ENCODE data around the gene GOLGA5.

GOLGA5 gene

GRCh38 chr14:92861856-92862745 lies 68.0 kb downstream of the GOLGA5 start:
- H3K27me3 ChIP-seq (ENCODE audit: insufficient read depth, low read depth, severe bottlenecking), result no peaks in the 10 kb centered on the region
- no peak for DNase-seq

GRCh38 chr14:92863286-92864080 lies 69.4 kb downstream of the GOLGA5 start:
- no peak overlapping the region for H3K27ac ChIP-seq
- no peak for DNase-seq
- TF ChIP-seq CTCF (IDR thresholded peaks at IDR 0.05; ENCODE audit: low read depth, low read length), result no peak
- H3K4me3 ChIP-seq (ENCODE audit: low read depth, low read length), result no peak overlapping the region
- H3K9me3 ChIP-seq (ENCODE audit: severe bottlenecking), result peaks cover 3% of the 10 kb centered on the region
- no peaks in the 10 kb centered on the region for H3K27me3 ChIP-seq (ENCODE audit: insufficient read depth, low read depth, severe bottlenecking)
- H3K36me3 ChIP-seq, result no peaks in the 10 kb centered on the region

More at GRCh38 chr14:92861856-92862745, 68.0 kb downstream of the GOLGA5 start:
- peaks cover 3% of the 10 kb centered on the region for H3K9me3 ChIP-seq (ENCODE audit: severe bottlenecking)
- H3K4me3 ChIP-seq (ENCODE audit: low read depth, low read length), result no peak overlapping the region
- H3K27ac ChIP-seq, result no peak overlapping the region
- TF ChIP-seq CTCF (IDR thresholded peaks at IDR 0.05; ENCODE audit: low read depth, low read length), result no peak
- H3K36me3 ChIP-seq, result no peaks in the 10 kb centered on the region

GRCh38 chr14:92865674-92866073 lies 71.6 kb downstream of the GOLGA5 start:
- TF ChIP-seq CTCF (IDR thresholded peaks at IDR 0.05; ENCODE audit: low read depth, low read length), result no peak
- H3K27me3 ChIP-seq (ENCODE audit: insufficient read depth, low read depth, severe bottlenecking), result no peaks in the 10 kb centered on the region
- no peak overlapping the region for H3K4me3 ChIP-seq (ENCODE audit: low read depth, low read length)
- no peak overlapping the region for H3K27ac ChIP-seq
- no peaks in the 10 kb centered on the region for H3K36me3 ChIP-seq
- H3K9me3 ChIP-seq (ENCODE audit: severe bottlenecking), result peaks cover 3% of the 10 kb centered on the region
- no peak for DNase-seq

- Histone ChIP-seq H3K9me3 (ENCODE audit: severe bottlenecking) (peaks cover 3% of the 10 kb centered on the region), H3K27me3 (ENCODE audit: insufficient read depth, low read depth, severe bottlenecking) (no peaks in the 10 kb centered on the region), H3K27ac (no peak overlapping the region), H3K36me3 (no peaks in the 10 kb centered on the region), H3K4me3 (ENCODE audit: low read depth, low read length) (no peak overlapping the region)
- no peak for TF ChIP-seq CTCF (IDR thresholded peaks at IDR 0.05; ENCODE audit: low read depth, low read length)
- no peak for DNase-seq
Observed at GRCh38 chr14:92866181-92866752, 72.2 kb downstream of the GOLGA5 start.

- Histone ChIP-seq H3K9me3 (ENCODE audit: severe bottlenecking) (peaks cover 3% of the 10 kb centered on the region), H3K27ac (no peak overlapping the region), H3K27me3 (ENCODE audit: insufficient read depth, low read depth, severe bottlenecking) (no peaks in the 10 kb centered on the region), H3K36me3 (no peaks in the 10 kb centered on the region), H3K4me3 (ENCODE audit: low read depth, low read length) (no peak overlapping the region)
- no peak for DNase-seq
- TF ChIP-seq CTCF (IDR thresholded peaks at IDR 0.05; ENCODE audit: low read depth, low read length), result no peak
Observed at GRCh38 chr14:92866901-92867865, 73.1 kb downstream of the GOLGA5 start.

Measured in WERI-Rb-1 (cell line).